ENCODE results near the gene STK39. TPM values are rescaled to one million over a fixed set of nuclear protein-coding genes. Genes with fewer than 3 reads are reported as not detected.

STK39 gene
- total and polyA plus RNA-seq, 9 of the 15 experiments (the other 6 are each of a cell fraction or from before 2014, with no cell fraction given) = 0.19 to 0.76 (median 0.51) TPM

GRCh38 chr2:168244318-168244717 lies 3.1 kb downstream of the STK39 start (continued):
- TF ChIP-seq SAFB (IDR thresholded peaks at IDR 0.05; ENCODE audit: borderline replicate concordance, low read depth, low read length) = no peak

- Histone ChIP-seq H4K20me1 (replicated peaks; ENCODE audit: control insufficient read depth, insufficient read depth, low read length) (no peaks in the 10 kb centered on the region), H3K27me3 (ENCODE audit: control insufficient read depth in 2 of 2, insufficient read depth in 2 of 2, low read length in 2 of 2) (peaks cover 24 to 31% of the 10 kb centered on the region in 2 experiments; a peak in 4 of 5 replicates), H2AFZ (ENCODE audit: low read depth, low read length) (no peak overlapping the region), H3K9me3 (replicated peaks; ENCODE audit: control insufficient read depth, insufficient read depth, low read depth, low read length) (no peaks in the 10 kb centered on the region), H3K4me1 (replicated peaks in 1 of 2; ENCODE audit: control insufficient read depth in 2 of 2, insufficient read depth in 2 of 2, low read length in 2 of 2) (peaks cover 0 to 17% of the 10 kb centered on the region in 2 experiments; a peak in 3 of 5 replicates), H3K4me3 (no peak overlapping the region), H3K79me2 (ENCODE audit: control insufficient read depth, insufficient read depth, low read length) (no peaks in the 10 kb centered on the region), H3K9ac (ENCODE audit: insufficient read depth in 1 of 2, low read depth in 2 of 2, low read length in 2 of 2) (no peak overlapping the region), H3K27ac (ENCODE audit: extremely low read depth, low read depth, low read length) (no peak overlapping the region), H3K4me2 (ENCODE audit: insufficient read depth, low read length) (no peak overlapping the region), H3K9me1 (ENCODE audit: control insufficient read depth, insufficient read depth, low read length) (no peaks in the 10 kb centered on the region), H3K36me3 (ENCODE audit: control insufficient read depth, insufficient read depth, low read length) (no peaks in the 10 kb centered on the region)
- POLR2A ChIA-PET = no interaction called here
- ATAC-seq (no peak), DNase-seq (ENCODE audit: extremely low read depth in 1 of 4, low spot score in 3 of 4) (no peak), FAIRE-seq (no peak)
- no TSS peak for BruUV-seq (replicated peaks)
- 2% methylated on average over 5 of the region's 5 CpGs for WGBS (ENCODE audit: insufficient coverage, low coverage, missing lambda C conversion rate)
- intact Hi-C loops (cut with micrococcal nuclease) = no loop called here
- CTCF ChIA-PET (ENCODE audit: low intra/inter-chr PET ratio) = no interaction called here
- in situ Hi-C loops (cut with MboI) = no loop called here
- no peak for TF ChIP-seq HMG20B (CRISPR knock-in tag; IDR thresholded peaks at IDR 0.05)
- TF ChIP-seq ARID4B (CRISPR knock-in tag; IDR thresholded peaks at IDR 0.05) = no peak
- TF ChIP-seq ZBED1 (IDR thresholded peaks at IDR 0.05) = no peak
- no peak for TF ChIP-seq NUFIP1 (IDR thresholded peaks at IDR 0.05; ENCODE audit: partially characterized antibody)
- no peak for TF ChIP-seq CHAMP1 (IDR thresholded peaks at IDR 0.05)
- TF ChIP-seq KHSRP (IDR thresholded peaks at IDR 0.05) = no peak
- no peak for TF ChIP-seq MED1 (CRISPR knock-in tag; IDR thresholded peaks at IDR 0.05; ENCODE audit: borderline replicate concordance)
- TF ChIP-seq FOXJ2 (tag; IDR thresholded peaks at IDR 0.05) = no peak
- TF ChIP-seq SNIP1 (IDR thresholded peaks at IDR 0.05; ENCODE audit: low read depth) = no peak
- TF ChIP-seq TEAD4 (IDR thresholded peaks at IDR 0.05; ENCODE audit: low read length) = no peak
- TF ChIP-seq TEAD4 (CRISPR knock-in tag; IDR thresholded peaks at IDR 0.05; ENCODE audit: borderline replicate concordance) = no peak
- TF ChIP-seq ZNF197 (CRISPR knock-in tag; IDR thresholded peaks at IDR 0.05; ENCODE audit: low read depth) = no peak
- TF ChIP-seq FOXK1 (CRISPR knock-in tag; IDR thresholded peaks at IDR 0.05; ENCODE audit: borderline replicate concordance) = no peak
- no peak for TF ChIP-seq HCFC1 (IDR thresholded peaks at IDR 0.05; ENCODE audit: low read depth, low read length)
- no peak for TF ChIP-seq NFYB (IDR thresholded peaks at IDR 0.05; ENCODE audit: extremely low read depth, insufficient read length)
Measured at GRCh38 chr2:168243061-168243460, 4.3 kb downstream of the STK39 start.

Measured in K562 (cell line).